ENCODE data around the gene EIF4G3. TPM values are rescaled to one million over a fixed set of nuclear protein-coding genes. Genes with fewer than 3 reads are reported as not detected.
"Not testable (repeated sequence)": the region's sequence is repeated elsewhere in the genome, so short reads cannot be mapped to it uniquely, and the experiment has no call there.

Gene EIF4G3
- total RNA-seq, 1 donor from 2014 or later = 27.3 TPM

DNA sequence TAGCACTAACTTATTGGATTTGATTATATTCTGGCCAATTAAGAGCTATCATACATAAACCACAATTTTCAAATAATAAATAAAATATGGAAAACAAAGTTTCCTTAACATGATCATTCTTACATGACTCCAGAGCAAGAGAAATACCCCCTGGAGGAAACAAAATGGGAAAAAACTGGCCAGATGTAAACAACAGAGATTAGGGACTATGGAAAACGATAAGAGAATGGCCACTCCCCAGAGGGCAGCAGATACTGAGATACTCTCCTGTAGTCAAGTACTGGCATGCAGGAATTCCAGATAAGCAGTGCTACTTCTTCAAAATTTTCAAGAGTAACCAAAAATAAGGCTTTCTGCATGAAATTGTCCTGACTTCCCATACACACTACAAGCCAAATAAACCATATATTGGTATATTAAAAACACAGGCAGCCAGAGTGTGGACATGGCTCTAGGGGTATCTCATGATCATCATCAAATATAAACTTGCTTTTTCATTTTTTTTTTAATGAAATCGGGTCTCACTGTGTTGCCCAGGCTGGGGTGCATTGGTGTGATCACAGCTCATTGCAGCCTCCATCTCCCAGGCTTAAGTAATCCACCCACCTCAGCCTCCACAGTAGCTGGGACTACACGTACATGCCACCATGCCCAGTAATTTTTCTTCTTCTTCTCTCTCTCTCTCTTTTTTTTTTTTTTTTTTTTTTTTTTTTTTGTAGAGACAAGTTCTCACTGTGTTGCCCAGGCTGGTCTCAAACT is 118.5 kb downstream of the EIF4G3 start:
- TF ChIP-seq, protein P1, sequence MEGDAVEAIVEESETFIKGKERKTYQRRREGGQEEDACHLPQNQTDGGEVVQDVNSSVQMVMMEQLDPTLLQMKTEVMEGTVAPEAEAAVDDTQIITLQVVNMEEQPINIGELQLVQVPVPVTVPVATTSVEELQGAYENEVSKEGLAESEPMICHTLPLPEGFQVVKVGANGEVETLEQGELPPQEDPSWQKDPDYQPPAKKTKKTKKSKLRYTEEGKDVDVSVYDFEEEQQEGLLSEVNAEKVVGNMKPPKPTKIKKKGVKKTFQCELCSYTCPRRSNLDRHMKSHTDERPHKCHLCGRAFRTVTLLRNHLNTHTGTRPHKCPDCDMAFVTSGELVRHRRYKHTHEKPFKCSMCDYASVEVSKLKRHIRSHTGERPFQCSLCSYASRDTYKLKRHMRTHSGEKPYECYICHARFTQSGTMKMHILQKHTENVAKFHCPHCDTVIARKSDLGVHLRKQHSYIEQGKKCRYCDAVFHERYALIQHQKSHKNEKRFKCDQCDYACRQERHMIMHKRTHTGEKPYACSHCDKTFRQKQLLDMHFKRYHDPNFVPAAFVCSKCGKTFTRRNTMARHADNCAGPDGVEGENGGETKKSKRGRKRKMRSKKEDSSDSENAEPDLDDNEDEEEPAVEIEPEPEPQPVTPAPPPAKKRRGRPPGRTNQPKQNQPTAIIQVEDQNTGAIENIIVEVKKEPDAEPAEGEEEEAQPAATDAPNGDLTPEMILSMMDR (conservative IDR thresholded peaks at IDR 0.05; ENCODE audit: low read depth, low read length) = no peak
- DNase-seq (ENCODE audit: low read depth) = no peak
- H3K4me3 ChIP-seq (ENCODE audit: low read depth, low read length) = no peak overlapping the region

DNA sequence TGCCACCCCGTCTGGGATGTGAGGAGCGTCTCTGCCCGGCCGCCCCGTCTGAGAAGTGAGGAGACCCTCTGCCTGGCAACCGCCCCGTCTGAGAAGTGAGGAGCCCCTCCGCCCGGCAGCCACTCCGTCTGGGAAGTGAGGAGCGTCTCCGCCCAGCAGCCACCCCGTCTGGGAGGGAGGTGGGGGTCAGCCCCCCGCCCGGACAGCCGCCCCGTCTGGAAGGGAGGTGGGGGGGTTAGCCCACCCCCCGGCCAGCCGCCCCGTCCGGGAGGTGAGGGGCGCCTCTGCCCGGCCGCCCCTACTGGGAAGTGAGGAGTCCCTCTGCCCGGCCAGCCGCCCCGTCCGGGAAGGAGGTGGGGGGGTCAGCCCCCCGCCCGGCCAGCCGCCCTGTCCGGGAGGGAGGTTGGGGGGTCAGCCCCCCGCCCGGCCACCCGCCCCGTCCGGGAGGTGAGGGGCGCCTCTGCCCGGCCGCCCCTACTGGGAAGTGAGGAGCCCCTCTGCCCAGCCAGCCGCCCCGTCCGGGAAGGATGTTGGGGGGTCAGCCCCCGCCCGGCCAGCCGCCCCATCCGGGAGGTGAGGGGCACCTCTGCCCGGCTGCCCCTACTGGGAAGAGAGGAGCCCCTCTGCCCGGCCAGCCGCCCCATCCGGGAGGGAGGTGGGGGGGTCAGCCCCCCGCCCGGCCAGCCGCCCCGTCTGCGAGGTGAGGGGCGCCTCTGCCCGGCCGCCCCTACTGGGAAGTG is 123.3 kb downstream of the EIF4G3 start:
- H3K4me3 ChIP-seq (ENCODE audit: low read depth, low read length); DNase-seq (ENCODE audit: low read depth): not testable (repeated sequence)

DNA sequence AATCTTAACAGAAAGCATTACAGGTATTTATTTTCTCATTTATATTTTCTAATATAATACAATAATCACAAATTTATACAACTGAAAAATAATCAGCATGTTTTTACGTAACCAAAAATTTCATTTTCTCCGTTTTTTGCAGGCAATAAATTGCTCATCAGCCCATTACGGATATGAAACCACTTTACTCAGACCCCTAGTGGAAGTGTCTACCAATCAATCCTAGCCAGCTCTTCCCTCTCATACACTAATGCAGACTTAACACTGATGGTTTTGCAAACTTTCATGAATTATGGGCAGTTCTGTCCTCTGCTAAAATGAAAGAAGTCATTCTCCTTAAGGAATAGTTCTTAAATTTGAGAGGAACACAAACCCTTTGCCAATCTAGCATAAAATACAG is 124.7 kb downstream of the EIF4G3 start:
- TF ChIP-seq, protein P1 (conservative IDR thresholded peaks at IDR 0.05; ENCODE audit: low read depth, low read length) = peak; percentile 13
- no peak for DNase-seq (ENCODE audit: low read depth)
- no peak overlapping the region for H3K4me3 ChIP-seq (ENCODE audit: low read depth, low read length)

DNA sequence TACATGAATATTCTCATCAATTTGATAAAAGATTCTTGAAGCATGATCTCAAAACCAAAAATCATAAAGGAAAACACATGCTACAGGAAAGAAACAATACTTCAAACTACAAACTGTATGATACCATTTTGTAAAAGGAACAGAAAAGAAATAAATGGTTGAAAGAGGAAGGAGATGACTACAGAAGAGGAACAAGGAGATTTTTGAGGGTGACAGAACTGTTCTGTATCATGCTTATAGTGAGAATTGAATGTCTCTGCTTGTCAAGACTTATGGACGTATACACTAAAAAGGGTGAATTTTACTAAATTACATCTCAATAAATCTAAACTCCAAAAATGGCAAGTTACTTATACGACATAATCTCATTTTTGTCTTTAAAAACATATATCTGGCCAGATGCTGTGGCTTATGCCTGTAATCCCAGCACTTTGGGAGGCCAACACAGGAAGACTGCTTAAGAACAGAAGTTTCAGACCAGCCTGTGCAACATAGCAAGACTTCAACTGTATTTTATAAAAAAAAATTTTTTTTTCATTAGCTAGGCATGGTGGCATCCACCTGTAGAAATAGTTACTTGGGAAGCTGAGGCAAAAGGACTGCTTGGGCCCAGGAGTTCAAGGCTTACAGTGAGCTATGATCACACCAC is 125.4 kb downstream of the EIF4G3 start:
- no peak for DNase-seq (ENCODE audit: low read depth)
- H3K4me3 ChIP-seq (ENCODE audit: low read depth, low read length) = no peak overlapping the region
- TF ChIP-seq, protein P1 (conservative IDR thresholded peaks at IDR 0.05; ENCODE audit: low read depth, low read length) = no peak

DNA sequence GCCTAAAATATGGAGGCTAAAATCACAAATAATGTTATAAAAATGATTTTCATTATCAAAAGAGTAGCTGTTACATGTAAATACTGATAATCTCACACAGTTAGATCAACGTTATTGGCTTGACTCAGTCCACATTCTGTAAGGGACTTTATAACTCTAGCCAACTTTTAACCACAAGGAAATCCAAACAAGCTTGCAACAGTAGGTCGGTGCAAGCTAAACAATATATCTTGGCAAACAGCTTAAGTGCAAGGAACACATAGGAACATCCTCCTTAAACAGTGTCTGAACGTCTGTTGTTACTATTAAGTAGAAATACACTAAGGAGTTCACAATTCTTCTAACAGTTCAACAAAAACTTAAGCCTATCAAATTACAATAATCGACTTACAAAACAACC is 126.7 kb downstream of the EIF4G3 start:
- no peak overlapping the region for H3K4me3 ChIP-seq (ENCODE audit: low read depth, low read length)
- TF ChIP-seq, protein P1 (conservative IDR thresholded peaks at IDR 0.05; ENCODE audit: low read depth, low read length) = no peak
- DNase-seq (ENCODE audit: low read depth) = no peak

DNA sequence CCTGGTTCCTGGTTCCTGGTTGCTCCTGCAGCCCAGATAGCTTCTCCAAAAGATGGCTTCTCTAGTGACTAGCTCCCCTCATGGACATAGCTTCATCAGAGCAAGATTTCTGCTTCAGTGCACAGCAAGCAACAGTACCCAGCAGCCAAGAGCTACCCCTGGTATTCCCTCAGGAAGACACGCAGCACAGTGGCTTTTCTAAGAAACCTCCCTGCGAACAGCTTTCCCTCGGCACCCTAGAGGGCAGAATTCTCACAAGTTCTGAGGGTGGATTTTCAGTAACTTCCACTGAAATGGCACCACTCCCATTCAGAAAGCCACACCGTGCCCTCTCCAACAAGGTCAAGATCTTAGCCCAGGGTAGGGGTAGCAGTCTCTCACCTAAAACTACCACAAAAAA is 128.2 kb downstream of the EIF4G3 start:
- no peak overlapping the region for H3K4me3 ChIP-seq (ENCODE audit: low read depth, low read length)
- no peak for DNase-seq (ENCODE audit: low read depth)
- TF ChIP-seq, protein P1 (conservative IDR thresholded peaks at IDR 0.05; ENCODE audit: low read depth, low read length) = peak; percentile 4

DNA sequence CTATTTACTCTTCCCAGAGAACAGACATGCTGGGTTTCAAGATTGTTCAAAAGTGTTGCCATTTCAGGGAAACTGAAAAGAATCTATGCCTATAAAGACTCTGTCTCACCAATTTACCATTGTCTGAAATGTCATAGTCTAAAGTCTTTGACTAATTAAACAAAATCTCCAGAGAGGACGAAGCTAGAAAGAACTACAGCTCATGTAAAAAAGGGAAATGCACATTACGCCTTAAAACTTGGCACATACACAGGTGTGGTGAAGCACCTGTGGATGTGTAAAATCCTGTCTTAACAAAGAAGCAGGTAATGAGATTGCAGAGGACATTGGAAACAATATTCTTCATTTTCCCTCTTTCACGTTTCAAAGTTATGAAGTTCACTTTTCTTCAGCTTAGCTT is 130.6 kb downstream of the EIF4G3 start:
- H3K4me3 ChIP-seq (ENCODE audit: low read depth, low read length) = no peak overlapping the region
- DNase-seq (ENCODE audit: low read depth) = no peak
- TF ChIP-seq, protein P1 (conservative IDR thresholded peaks at IDR 0.05; ENCODE audit: low read depth, low read length) = no peak
